Measurements from ENCODE around the gene CAPN9. TPM values are rescaled to one million over a fixed set of nuclear protein-coding genes. Genes with fewer than 3 reads are reported as not detected.

Gene CAPN9
- total and polyA plus RNA-seq, 9 of the 15 experiments (the other 6 are each of a cell fraction or from before 2014, with no cell fraction given), result not detected

DNA sequence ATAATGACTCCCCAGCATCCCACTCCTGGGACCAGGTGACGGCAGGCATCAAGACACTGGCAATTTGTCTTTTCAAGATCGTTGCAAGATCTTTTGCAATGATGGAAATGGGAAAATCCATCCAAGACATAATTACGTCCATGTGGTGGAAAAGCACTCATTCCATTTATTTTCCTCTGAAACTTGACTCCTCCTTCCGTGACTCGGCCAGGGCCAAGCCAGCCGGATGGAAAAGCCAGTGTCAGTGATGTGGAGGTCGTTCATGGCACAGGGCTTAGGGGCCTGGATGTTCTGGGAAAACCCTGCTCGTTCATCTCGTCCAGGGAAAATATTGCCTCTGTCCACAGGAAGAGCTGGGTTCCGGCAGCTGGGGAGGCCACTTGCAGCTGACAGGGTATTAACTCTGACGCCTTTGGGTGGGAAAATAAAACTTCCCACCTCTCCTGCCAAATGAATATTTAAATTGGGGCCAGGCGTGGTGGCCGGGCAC lies 74.9 kb downstream of the CAPN9 start:
- WGBS (ENCODE audit: insufficient coverage, low coverage, missing lambda C conversion rate), result 11% methylated on average over 13 of the region's 13 CpGs
- in situ Hi-C loops (cut with MboI) (no loop called here), intact Hi-C loops (cut with micrococcal nuclease) (no loop called here)
- Histone ChIP-seq H3K9ac (ENCODE audit: insufficient read depth in 1 of 2, low read depth in 2 of 2, low read length in 2 of 2) (no peak overlapping the region), H3K4me1 (replicated peaks in 1 of 2; ENCODE audit: control insufficient read depth in 2 of 2, insufficient read depth in 2 of 2, low read length in 2 of 2) (peaks cover 0 to 6% of the 10 kb centered on the region in 2 experiments; a peak in 3 of 5 replicates), H3K36me3 (ENCODE audit: control insufficient read depth, insufficient read depth, low read length) (no peaks in the 10 kb centered on the region), H4K20me1 (replicated peaks; ENCODE audit: control insufficient read depth, insufficient read depth, low read length) (no peaks in the 10 kb centered on the region), H3K27ac (ENCODE audit: extremely low read depth, low read depth, low read length) (no peak overlapping the region), H3K9me3 (replicated peaks; ENCODE audit: control insufficient read depth, insufficient read depth, low read depth, low read length) (no peaks in the 10 kb centered on the region), H3K27me3 (ENCODE audit: control insufficient read depth in 2 of 2, insufficient read depth in 2 of 2, low read length in 2 of 2) (peaks cover 31 to 67% of the 10 kb centered on the region in 2 experiments; a peak in 4 of 5 replicates), H3K9me1 (ENCODE audit: control insufficient read depth, insufficient read depth, low read length) (no peaks in the 10 kb centered on the region), H2AFZ (ENCODE audit: low read depth, low read length) (no peak overlapping the region), H3K79me2 (ENCODE audit: control insufficient read depth, insufficient read depth, low read length) (no peaks in the 10 kb centered on the region), H3K4me2 (ENCODE audit: insufficient read depth, low read length) (no peak overlapping the region), H3K4me3 (no peak overlapping the region)
- CTCF ChIA-PET (ENCODE audit: low intra/inter-chr PET ratio), result interaction anchor here (0.5 kb wide), 1 partner anchor 66 kb away, joined by 4 read pairs; no protein-coding TSS in a partner anchor
- DNase-seq (ENCODE audit: extremely low read depth in 1 of 4, low spot score in 3 of 4), result no peak
- no TSS peak for BruUV-seq (replicated peaks)
- no peak for FAIRE-seq
- TF ChIP-seq ZEB2 (IDR thresholded peaks at IDR 0.05), result no peak
- no peak for TF ChIP-seq PBX2 (CRISPR knock-in tag; IDR thresholded peaks at IDR 0.05; ENCODE audit: low read depth)
- no peak for TF ChIP-seq PBX2 (tag; conservative IDR thresholded peaks at IDR 0.05; ENCODE audit: low read depth)
- TF ChIP-seq E2F3 (CRISPR knock-in tag; IDR thresholded peaks at IDR 0.05), result no peak
- TF ChIP-seq ZNF324 (CRISPR knock-in tag; IDR thresholded peaks at IDR 0.05), result no peak
- TF ChIP-seq CBFA2T3 (IDR thresholded peaks at IDR 0.05), result no peak
- POLR2A ChIA-PET, result no interaction called here
- ATAC-seq, result no peak
